Upper lobe of left lung (tissue), 6 donors: ENCODE data around the gene CIAPIN1. TPM values are rescaled to one million over a fixed set of nuclear protein-coding genes. Genes with fewer than 3 reads are reported as not detected.
"Not testable (repeated sequence)": the region's sequence is repeated elsewhere in the genome, so short reads cannot be mapped to it uniquely, and the experiment has no call there.

Experiments used
- ATAC-seq, 2 donors: fragments of 200-7000 bp; cut with Tn5 transposase; one replicate each; pipeline ENCODE4 v1.9.1; 2022; ENCODE audit warnings: mild to moderate bottlenecking in 2 of 2, moderate library complexity in 2 of 2; ENCODE audit not compliant: low FRiP score in 2 of 2
- DNase-seq, 2 donors: peaks; one replicate each; pipeline ENCODE4 v3.0.0-alpha.2; 2019 to 2020
- H3K27ac ChIP-seq, 4 donors: fragments of 200-600 bp; sonication (generic); one replicate each; pipeline ENCODE4 v1.5.1; 2016 to 2019
- H3K27me3 ChIP-seq, 4 donors: fragments of 200-600 bp; sonication (generic); one replicate each; pipeline ENCODE4 v1.5.1; 2017 to 2019
- H3K36me3 ChIP-seq, 4 donors: fragments of 200-600 bp; sonication (generic); one replicate each; pipeline ENCODE4 v1.5.1; 2016 to 2019
- H3K4me1 ChIP-seq, 4 donors: fragments of 200-600 bp; sonication (generic); one replicate each; pipeline ENCODE4 v1.5.1; 2018 to 2019
- H3K4me3 ChIP-seq, 4 donors: fragments of 200-600 bp; sonication (generic); one replicate each; pipeline ENCODE4 v1.5.1; 2017 to 2019; ENCODE audit warnings: mild to moderate bottlenecking in 2 of 4, moderate library complexity in 1 of 4
- H3K9me3 ChIP-seq, 4 donors: fragments of 200-600 bp; sonication (generic); one replicate each; pipeline ENCODE4 v1.5.1; 2018 to 2019
- CTCF ChIP-seq, 6 experiments: fragments of 450-650 bp in 4 of 6; fragments of 200-600 bp in 2 of 6; sonication (generic) in 2 of 6; IDR thresholded peaks; one replicate each; pipeline ENCODE4 v1.5.1; 2016 to 2019; ENCODE audit warnings: antibody characterized with exemption in 6 of 6
- EP300 ChIP-seq, 4 donors: sonication (generic); formaldehyde crosslinking; IDR thresholded peaks; one replicate each; pipeline ENCODE4 v1.5.1; 2017; ENCODE audit warnings: antibody characterized with exemption in 4 of 4, control low read depth in 2 of 4
- POLR2A ChIP-seq, 4 donors: fragments of 450-650 bp; IDR thresholded peaks; one replicate each; pipeline ENCODE4 v1.5.1; 2016 to 2017; ENCODE audit warnings: antibody characterized with exemption in 4 of 4, mild to moderate bottlenecking in 2 of 4
- POLR2AphosphoS5 ChIP-seq, 2 donors: sonication (generic); formaldehyde crosslinking; IDR thresholded peaks; one replicate each; pipeline ENCODE4 v1.5.1; 2017; ENCODE audit warnings: antibody characterized with exemption in 2 of 2
- WGBS, 2 donors: methylation state at CpG; one replicate each; pipeline ENCODE4 v1.1.5; 2017 to 2018; 5-methylcytosine and 5-hydroxymethylcytosine counted together
- total RNA-seq, 6 donors: library from RNA; depleted of rRNA in 4 of 6; stranded (reverse); fragments of >200 nt in 4 of 6; gene quantifications; one replicate each; pipeline versions ENCODE4 v1.1.0 to v1.2.1, GENCODE V29; 2016 to 2021
- donor health status: DM: no; HTN: no; CAD: no; lungs with moderate emphysema.
- donor health status: DM: no; HTN: yes; CAD: no; lungs with severe emphysema.

The CIAPIN1 gene
- total RNA-seq, 6 donors from 2014 or later, result 21.0 to 44.5 (median 36.5) TPM

- TF ChIP-seq POLR2A (IDR thresholded peaks at IDR 0.05) (no peak), EP300 (IDR thresholded peaks at IDR 0.05) (no peak), CTCF (IDR thresholded peaks at IDR 0.05) (no peak), POLR2AphosphoS5 (IDR thresholded peaks at IDR 0.05) (no peak)
- no peak overlapping the region for H3K27ac ChIP-seq
- H3K27me3 ChIP-seq, result no peaks in the 10 kb centered on the region
- no peaks in the 10 kb centered on the region for H3K9me3 ChIP-seq
- H3K36me3 ChIP-seq, result no peaks in the 10 kb centered on the region
- no peak overlapping the region for H3K4me3 ChIP-seq
- WGBS, 2 donors, result 66 to 90% methylated on average over 3 to 7 of the region's 7 CpGs
- ATAC-seq (no peak), DNase-seq (no peak)
- no peaks in the 10 kb centered on the region for H3K4me1 ChIP-seq
Observed at GRCh38 chr16:57401943-57402640, 45.1 kb downstream of the CIAPIN1 start.

- not testable (repeated sequence) for H3K36me3 ChIP-seq, H3K27ac ChIP-seq, ATAC-seq, H3K27me3 ChIP-seq, H3K4me1 ChIP-seq, H3K9me3 ChIP-seq, DNase-seq, H3K4me3 ChIP-seq
- WGBS, 2 donors, result 88 to 90% methylated on average over 4 of the region's 4 CpGs
Observed at GRCh38 chr16:57397493-57397892, 49.7 kb downstream of the CIAPIN1 start.

GRCh38 chr16:57396786-57397185, 50.4 kb downstream of the CIAPIN1 start:
- no peak overlapping the region for H3K27ac ChIP-seq
- ATAC-seq (no peak), DNase-seq (no peak)
- H3K9me3 ChIP-seq, result no peaks in the 10 kb centered on the region
- 75 to 84% methylated on average over 4 of the region's 4 CpGs for WGBS, 2 donors
- no peaks in the 10 kb centered on the region for H3K27me3 ChIP-seq
- H3K4me1 ChIP-seq, result peaks cover 0 to 8% (median 2%) of the 10 kb centered on the region in 4 donors
- TF ChIP-seq POLR2A (IDR thresholded peaks at IDR 0.05), result no peak
- TF ChIP-seq CTCF (IDR thresholded peaks at IDR 0.05), result no peak
- no peak overlapping the region for H3K4me3 ChIP-seq
- H3K36me3 ChIP-seq, result no peaks in the 10 kb centered on the region

- DNase-seq (no peak), ATAC-seq (no peak)
- Histone ChIP-seq H3K27ac (no peak overlapping the region), H3K27me3 (no peaks in the 10 kb centered on the region), H3K4me1 (peaks cover 8 to 11% (median 9%) of the 10 kb centered on the region in 4 donors), H3K9me3 (no peaks in the 10 kb centered on the region), H3K36me3 (no peaks in the 10 kb centered on the region), H3K4me3 (no peak overlapping the region)
- TF ChIP-seq CTCF (IDR thresholded peaks at IDR 0.05) (no peak), POLR2AphosphoS5 (IDR thresholded peaks at IDR 0.05) (no peak), POLR2A (IDR thresholded peaks at IDR 0.05) (no peak), EP300 (IDR thresholded peaks at IDR 0.05) (no peak)
- WGBS, 2 donors, result 91 to 94% methylated on average over 4 to 5 of the region's 5 CpGs
Observed at GRCh38 chr16:57395026-57395425, 52.2 kb downstream of the CIAPIN1 start.

GRCh38 chr16:57394444-57394843, 52.7 kb downstream of the CIAPIN1 start:
- Histone ChIP-seq H3K27ac (no peak overlapping the region), H3K9me3 (no peaks in the 10 kb centered on the region), H3K27me3 (no peaks in the 10 kb centered on the region), H3K4me3 (no peak overlapping the region), H3K36me3 (no peaks in the 10 kb centered on the region), H3K4me1 (peaks cover 8 to 11% (median 9%) of the 10 kb centered on the region in 4 donors)
- TF ChIP-seq CTCF (IDR thresholded peaks at IDR 0.05), result no peak
- TF ChIP-seq POLR2AphosphoS5 (IDR thresholded peaks at IDR 0.05), result peak in 1 of 2 donors; percentile 16
- 51 to 59% methylated on average over 7 of the region's 7 CpGs for WGBS, 2 donors
- DNase-seq, result peak in 1 of 2 donors; percentile 38
- ATAC-seq, result no peak
